GM18868 (cell line): ENCODE data around the gene RRP15.
A peak's percentile ranks its signal among the peaks of the same experiment; 100 is the strongest.
"Not testable (repeated sequence)": the region's sequence is repeated elsewhere in the genome, so short reads cannot be mapped to it uniquely, and the experiment has no call there.

Experiments
- ATAC-seq: cut with Tn5 transposase; IDR thresholded peaks from one replicate; pipeline ENCODE4 v1.9.1; 2021; ENCODE audit warnings: mild to moderate bottlenecking, moderate library complexity; ENCODE audit not compliant: unreplicated experiment

The RRP15 gene

DNA sequence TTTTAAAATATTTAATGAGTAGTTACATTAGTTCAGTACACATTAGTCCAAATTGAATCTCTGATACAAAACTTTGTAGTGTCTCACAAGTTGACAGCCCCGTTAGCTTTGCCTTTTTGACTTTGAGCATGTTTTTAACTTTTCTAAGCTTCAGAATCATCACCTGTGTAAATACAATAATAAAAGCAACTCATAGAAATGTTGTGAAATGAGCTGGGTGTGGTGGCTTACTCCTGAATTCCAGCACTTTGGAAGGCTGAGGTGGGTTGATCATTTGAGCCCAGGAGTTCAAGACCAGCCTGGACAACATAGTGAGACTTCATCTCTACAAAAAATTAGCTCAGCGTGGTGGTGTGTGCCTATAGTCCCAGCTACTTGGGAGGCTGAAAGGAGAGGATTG, 11.1 kb downstream of the RRP15 start:
- ATAC-seq = no peak

DNA sequence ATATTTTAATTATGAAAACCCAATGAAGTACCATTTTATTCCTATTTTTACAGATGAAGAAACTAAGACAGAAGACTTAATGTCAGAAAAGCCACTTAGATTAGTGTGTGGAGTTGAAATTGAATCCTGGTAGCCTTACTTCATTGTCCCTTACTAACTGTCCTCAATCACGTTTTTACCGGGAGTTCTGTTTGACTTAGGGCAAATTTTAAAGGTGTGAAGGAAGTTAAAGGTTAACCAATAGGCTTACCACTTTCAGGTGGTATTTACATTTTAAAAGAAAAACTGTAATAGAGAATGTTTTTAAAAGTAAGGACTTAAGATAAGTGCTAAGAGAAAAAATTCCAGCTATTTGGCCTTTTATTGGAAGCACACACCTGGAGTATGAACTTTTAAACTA, 12.4 kb downstream of the RRP15 start:
- ATAC-seq = no peak

DNA sequence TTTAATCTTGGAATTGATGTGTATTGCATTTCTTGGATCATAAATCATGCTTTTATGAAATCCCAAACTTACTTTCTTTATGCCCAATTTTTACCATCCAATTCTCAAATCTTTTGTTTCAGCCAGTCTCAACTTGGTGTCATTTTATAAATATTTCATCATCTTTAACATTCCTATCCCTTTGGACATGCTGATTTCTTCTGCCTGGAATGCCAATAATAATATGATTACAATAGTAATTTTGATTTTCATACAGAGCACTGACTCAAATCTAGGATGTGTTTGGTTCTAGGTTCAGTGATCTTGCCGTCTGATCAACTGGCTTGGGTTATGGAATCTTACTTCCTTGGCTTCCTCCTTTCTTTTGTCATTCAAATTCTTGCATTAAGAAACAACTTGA, 12.8 kb downstream of the RRP15 start:
- ATAC-seq = no peak

DNA sequence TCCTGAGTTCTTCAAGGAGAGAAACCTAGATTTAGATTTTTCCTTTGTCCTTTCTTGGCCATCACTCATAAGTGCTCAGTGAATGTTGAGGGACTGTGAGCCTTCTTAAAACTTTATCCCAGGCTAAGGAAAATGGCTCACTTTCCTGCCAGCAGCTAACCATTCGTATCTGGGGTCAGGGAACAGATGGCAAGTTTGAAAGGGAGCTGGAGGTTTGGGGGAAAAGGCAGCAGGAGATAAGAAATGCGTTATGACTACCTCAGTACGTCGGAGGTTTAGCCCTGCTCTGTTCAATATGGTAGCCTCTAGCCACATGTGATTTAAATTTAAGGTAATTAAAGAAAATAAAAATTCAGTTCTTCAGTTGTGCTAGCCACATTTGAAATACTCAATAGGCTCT, 13.3 kb downstream of the RRP15 start:
- ATAC-seq = no peak

DNA sequence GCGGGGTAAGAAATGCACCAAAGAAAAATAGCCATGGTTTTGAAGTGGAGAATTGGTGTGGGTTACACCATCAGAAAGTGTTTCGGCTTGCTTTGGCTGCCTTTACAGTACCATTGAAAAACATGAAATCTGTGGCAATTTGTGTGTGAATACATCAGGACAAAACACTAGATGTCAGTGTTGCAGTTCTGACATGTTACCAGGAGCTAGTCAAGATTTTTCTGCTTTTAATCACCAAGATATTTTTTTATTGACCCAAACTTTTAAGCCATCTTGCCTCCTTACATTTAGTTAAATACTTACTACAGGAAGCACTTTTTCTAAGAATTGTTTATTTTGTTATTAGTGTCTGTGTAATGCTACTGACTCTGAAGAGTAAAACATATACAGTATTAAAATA, 14.3 kb downstream of the RRP15 start:
- ATAC-seq = peak; percentile 71

DNA sequence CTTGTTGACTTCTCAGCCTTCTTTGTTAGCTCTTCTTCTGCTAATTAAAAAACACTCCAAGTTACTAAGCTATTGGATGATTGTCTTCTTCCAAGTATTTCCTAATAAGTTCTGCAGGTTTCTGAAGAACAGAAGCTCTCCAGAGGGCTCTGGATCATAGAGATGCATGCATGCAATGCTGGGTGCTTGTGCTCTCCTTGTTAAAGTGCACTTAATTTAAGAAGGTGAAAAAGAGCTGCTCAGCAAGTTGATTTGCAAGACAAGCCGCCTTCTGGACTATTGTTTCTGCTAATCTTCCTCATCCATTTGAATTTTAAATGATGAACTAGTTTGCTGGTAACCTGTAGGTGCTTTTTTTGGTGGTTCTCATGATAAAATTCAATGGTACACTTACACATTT, 16.1 kb downstream of the RRP15 start:
- ATAC-seq = no peak

DNA sequence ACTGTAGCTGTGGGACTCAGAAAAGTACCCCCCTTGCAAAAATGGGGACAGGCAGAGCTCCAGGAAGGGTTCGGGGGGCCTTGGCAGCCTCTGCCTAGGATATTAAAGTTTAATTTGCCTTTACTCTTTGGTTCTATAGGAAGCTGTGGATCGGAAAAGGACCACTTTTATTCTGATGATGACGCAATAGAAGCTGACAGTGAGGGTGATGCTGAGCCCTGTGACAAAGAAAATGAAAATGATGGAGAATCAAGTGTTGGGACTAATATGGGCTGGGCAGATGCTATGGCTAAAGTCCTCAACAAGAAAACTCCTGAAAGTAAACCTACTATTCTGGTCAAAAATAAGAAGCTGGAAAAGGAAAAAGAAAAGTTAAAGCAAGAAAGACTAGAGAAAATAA, 17.1 kb downstream of the RRP15 start:
- no peak for ATAC-seq

DNA sequence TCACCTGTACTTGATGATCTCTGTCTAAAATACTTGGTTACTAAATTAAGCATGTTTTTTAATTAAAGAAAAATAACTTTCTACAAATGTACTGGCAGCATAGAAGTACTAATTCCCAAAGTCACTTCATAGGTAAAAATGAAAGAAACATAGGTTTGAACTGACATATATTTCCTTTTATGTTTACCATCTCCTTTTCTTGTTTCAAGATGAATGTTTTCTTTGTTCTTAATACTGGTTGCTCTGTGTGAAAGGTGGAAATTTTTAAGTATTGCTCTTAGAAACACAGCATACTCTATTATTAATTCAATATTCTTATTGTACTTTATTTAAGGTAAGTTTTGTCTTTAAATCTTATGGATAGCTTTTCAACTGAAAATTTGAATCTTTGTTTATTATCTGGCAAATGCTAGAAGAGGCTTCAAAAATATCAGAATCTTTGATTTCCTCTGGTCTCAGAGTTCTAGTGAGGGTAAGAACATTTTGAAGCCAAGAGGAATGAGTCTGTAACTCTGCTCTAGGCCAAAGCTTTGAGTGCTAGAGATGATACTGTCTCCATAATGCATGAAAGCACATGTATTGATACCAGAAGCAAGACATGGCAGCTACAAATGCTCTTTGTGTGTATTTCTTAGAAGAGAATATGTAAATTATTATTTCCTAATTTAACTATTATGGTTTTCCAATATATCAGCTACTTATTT, 18.2 kb downstream of the RRP15 start:
- no peak for ATAC-seq

DNA sequence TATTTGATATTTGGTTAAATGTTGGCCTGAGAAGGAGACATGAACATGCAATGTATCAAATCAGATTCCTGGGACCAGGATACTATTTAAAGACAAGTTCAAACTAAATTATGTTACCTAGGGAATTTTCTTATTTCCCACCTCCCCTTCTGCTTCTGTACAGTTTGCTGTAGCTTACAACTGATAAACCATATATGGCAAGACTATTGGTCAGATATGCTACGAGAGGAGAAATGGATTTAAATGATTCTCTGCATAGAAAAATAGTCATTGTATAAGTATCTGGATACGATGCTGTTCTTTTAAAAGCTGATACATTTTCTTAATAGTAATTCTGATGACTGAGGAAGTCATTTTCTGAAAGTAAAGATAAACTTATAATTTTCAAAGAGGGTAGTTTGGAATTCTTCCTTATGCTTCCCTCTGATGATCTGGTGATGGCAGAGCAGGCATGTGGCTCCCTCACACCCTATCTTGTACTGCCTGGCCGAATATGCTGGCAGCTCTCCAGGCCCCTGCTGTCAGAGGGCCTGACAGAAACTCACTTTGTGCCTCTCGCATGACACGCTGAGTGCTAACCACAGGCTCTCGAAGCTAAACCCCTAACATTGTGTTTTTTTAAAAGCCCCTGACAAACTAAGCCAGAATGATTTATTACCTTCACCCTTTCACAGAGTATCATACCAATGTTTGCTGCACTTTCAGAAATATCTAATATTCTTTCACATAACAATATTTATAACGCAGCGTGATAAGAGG, 19.4 kb downstream of the RRP15 start:
- peak; percentile 99 for ATAC-seq

DNA sequence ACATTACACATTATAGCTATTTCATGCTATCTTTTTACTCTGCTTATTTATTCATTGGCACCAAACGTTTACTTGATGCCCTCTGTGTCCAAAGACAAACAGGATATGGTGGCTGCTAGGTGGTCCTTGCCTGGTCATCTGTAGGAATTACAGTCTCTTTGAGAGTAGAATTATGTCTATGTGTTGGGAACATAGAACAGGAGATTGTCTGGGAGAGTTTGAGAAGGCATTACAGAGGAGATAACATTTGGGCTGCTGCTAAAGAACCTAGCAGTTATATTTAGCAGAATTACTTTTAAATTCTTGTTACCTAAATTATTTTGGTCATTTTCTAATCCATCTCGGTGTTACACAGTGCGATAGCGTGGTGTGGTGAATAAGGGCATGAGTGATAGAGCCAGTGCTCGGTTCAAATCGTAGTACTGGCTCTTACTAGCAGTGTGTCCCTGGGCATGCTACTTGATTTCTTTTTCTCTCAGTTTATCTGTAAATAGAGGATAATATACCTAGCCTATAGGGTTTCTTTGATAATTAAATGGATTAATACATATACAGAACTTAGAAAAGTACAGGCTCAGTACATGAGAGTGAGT, 20.5 kb downstream of the RRP15 start:
- no peak for ATAC-seq

DNA sequence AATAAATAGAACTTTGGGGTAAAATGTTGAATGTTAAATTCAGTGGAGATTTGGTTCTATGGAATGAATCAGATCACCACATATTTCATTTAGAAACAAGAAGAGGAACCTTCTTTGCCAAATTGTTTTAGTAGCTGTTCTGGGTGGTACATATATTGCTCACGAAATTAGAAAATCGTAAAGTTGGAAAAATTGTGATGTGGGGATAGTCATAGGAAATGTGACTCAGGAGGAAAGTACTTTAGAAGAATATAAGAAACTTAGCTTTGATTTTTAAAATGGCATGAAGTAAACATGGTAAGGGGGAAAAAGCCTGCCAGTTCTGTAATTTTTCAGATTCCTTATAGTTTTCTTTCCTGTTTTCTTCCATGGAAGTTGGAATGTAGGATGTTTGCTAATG, 27.4 kb downstream of the RRP15 start:
- ATAC-seq = no peak

DNA sequence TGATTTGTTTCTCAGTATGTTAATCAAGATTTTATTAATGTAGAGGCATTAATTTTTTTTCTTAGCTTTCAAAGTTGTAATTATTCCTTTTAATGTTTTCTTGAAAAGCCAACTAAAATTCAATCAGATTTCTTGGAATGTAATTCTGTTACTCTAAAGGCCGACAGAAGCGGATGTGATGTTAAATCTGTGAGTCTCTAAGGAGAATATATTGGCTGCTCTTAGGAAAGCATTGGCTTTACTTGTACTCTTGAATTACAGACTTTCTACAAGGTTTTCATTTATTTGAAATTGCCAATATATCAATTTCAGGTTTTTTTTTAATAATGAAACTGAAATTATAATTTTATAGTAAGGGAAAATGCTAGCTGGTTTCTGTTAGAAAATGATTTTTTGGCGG, 29.2 kb downstream of the RRP15 start:
- ATAC-seq = no peak

DNA sequence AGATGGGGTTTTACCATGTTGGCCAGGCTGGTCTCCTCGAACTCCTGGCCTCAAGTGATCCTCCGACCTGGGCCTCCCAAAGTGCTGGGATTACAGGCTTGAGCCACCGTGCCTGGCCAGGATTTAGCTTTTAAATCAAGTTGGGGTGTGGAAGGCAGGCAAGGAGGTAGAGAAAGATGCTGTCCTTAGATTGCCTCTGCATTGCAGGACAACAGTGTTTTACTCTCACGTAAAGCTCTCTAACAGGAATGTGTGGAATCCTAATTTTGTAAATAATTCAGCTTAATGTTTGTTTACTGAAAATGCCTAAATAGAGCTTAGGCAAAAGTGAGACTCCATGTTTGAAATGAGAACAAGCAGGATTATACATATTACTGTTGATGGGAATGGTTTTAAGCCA, 30.5 kb downstream of the RRP15 start:
- no peak for ATAC-seq

DNA sequence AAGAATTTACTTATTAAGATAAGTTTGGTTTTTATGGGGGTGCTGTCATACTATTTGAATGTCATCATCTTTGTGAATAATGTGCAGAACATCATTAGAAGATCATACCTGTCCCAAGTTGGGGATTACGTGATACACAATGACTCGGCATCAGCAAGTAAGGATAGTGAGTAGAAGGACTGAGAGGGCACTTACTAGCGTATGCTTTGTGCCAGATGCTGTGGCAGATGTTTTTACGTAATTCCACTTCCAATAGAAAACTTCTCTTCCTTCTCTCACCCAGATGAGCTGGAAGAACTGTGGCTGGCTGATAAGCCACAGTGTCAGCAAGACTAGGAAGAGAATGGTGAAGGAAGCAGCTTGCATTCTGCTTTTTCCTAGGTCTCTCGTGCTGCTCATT, 32.0 kb downstream of the RRP15 start:
- no peak for ATAC-seq

DNA sequence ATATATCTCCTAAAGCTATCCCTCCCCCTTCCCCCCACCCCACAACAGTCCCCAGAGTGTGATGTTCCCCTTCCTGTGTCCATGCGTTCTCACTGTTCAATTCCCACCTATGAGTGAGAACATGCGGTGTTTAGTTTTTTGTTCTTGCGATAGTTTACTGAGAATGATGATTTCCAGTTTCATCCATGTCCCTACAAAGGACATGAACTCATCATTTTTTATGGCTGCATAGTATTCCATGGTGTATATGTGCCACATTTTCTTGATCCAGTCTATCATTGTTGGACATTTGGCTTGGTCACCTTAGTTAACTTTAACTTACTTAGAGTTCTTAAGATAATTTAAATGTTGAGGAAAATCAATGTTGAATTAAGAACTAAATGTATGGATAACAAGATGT, 35.1 kb downstream of the RRP15 start:
- not testable (repeated sequence) for ATAC-seq

DNA sequence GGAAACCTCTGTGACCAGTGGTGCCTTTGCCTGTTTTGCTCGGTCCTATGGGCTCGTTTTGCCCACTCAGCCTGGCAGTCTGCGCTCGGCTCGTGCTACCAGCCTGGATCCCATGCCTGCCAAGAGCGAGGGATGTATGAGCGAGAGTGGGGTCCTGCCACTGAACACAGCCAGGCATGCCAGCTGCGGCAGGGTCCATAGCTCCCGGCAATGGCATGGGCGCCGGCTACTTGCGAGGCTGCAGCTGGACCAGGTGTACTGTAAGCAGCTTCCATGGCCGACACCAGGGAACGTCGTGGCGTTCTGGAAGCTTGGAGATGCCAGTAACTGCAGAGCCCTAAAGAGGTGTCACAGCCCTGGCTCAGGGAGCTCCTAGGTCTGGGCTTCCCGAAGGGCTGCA, 37.7 kb downstream of the RRP15 start:
- no peak for ATAC-seq

DNA sequence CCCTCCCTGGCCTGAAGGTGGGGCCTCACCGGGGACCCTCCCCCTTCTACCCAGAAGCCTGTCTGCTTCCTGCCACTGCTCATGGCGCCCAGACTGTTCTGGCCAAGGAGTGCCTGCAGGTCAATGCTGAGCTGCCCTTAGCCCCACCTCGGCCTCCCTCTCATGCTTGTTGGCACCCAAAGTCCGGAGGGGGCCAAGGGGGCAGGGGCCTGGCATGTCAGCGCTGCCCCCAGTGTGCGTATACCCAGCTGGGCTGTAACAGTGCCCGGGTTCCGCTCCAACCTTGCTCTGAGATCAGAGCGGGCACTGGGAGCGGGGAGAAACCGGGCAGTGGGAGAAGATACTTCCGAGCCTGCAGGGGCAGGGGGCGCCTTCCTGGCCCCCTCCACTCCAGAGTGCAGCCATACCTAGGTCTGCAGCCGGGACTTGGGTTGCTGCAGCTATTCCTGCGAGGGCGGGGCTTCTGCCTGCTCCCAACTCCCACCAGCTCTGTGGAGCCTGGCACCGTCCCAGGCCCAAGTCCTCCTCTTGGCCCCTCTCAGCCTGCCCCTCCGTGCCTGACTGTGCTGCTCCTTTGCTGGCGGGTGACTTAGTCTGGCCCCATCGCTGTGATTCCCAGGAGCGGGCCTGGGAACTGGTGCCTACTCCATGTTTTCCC, 38.6 kb downstream of the RRP15 start:
- no peak for ATAC-seq

DNA sequence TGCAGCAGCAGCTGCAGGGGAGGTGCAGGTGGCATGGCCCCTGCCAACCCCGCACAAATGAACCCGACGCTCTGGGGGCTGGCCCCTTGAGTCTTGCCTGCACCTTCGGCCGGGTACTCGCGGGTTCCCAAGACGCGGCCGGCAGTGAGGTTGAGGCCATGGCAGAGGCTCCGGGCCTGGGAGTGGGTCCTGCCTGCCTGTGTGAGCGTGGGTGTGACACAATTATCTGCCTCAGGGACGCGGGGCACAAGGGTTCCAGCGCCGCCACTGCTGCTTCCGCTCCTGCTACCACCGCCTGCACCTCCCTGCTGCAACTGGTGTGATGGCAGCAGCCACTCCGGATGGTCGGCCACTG, 39.1 kb downstream of the RRP15 start:
- ATAC-seq = no peak

DNA sequence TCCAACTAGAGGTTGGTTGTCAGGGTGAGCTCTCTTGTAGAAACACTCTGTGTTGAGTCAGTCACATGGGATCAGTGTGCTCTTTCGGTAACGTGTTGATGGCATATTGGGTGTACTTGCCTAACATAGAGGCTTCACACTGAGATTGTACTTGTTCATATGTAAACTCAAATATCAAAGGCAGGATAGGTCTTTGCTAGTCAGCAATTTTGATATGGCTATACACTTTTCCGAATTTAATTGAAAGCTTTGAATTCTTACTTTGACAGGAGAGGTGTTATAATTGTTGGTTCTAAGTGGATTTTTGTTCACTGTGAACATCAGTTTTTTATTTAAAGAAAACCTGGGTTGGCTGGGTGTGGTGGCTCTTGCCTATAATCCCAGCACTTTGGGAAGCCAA, 43.7 kb downstream of the RRP15 start:
- no peak for ATAC-seq

DNA sequence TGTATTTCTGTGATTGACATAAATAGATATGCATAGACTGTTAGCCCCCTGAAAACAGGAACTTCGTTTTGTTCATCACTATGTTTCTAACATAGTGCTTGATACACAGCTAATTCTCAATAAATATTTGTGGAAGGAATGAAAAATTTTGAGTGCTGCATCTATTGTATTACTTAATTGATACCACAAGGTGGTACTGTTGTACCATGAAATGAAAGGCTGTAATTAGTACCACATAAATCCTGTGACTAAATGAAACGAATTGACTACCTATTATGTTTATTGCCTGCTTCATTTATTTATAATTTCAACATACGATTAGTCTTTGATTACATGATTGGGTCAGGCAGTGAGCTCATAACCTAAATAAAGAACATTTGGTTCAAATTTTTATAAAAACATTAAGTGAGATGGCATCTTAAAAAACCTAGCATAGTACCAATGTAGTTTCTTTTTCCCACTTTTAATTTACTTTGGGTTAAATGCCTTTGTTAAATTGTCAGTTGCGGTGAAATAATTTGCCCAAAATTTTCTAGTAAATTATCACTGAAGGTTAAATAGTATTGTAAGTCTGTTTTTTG, 45.0 kb downstream of the RRP15 start:
- ATAC-seq = peak; percentile 72

DNA sequence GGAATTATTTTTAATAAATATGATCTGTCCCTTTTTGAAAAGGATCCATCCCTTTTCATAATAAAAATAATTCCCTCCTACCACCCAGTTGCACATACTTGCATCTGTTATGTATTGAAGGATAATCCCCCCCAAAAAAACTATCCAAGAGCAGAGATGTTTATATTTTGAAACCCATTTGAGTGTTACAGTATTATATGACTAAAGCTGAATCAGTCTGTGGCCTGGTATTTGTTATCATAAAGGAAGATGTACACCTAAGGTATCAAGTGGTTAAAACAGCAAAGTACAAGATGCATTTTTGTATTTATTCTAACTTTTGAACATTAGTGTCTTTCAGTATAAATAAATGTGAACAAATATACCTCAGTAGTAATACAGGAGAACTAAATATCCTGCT, 47.3 kb downstream of the RRP15 start:
- ATAC-seq = no peak

DNA sequence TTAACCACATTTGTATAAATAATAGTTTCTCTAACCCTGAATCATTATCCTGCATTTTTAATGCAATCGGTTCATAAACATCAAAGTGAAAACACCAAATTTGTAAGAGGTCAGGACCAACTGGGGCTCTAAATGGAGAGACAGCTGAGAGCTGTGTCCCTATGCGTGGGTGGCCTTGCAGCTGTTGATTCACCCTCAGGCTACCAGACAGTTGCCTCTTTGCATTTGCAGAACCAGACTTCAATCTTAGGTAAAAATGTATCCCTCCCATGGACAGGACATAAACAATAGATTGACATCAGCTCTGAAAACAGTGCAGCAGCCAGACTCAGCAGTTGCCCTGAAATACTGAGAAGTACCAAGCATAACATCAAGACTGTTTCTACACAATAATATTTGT, 51.2 kb downstream of the RRP15 start:
- ATAC-seq = no peak
